Fibroblast of the aortic adventitia (primary cell): ENCODE data around the gene HSPB8. TPM values are rescaled to one million over a fixed set of nuclear protein-coding genes. Genes with fewer than 3 reads are reported as not detected.

Source experiments
- DNase-seq: peaks from one replicate; pipeline ENCODE4 v3.0.0-alpha.2; 2010; ENCODE audit warnings: low read depth
- H3K4me3 ChIP-seq: 2 replicates; pipeline ENCODE4 v1.5.1; 2011; ENCODE audit warnings: low read depth, mild to moderate bottlenecking, control low read depth, low read length, moderate library complexity
- total RNA-seq: library from RNA; depleted of rRNA; stranded (reverse); fragments of >200 nt; gene quantifications from 2 replicates; pipeline ENCODE4 v1.2.3, GENCODE V29; 2012; ENCODE audit warnings: low replicate concordance
- TF ChIP-seq, protein P1 (sequence below): IDR thresholded peaks from 2 replicates; pipeline ENCODE4 v1.5.1; 2011; ENCODE audit warnings: mild to moderate bottlenecking, low read length, control low read depth, inconsistent platforms; ENCODE audit not compliant: insufficient read depth

Gene HSPB8
- total RNA-seq, 1 donor: 7.7 TPM

DNA sequence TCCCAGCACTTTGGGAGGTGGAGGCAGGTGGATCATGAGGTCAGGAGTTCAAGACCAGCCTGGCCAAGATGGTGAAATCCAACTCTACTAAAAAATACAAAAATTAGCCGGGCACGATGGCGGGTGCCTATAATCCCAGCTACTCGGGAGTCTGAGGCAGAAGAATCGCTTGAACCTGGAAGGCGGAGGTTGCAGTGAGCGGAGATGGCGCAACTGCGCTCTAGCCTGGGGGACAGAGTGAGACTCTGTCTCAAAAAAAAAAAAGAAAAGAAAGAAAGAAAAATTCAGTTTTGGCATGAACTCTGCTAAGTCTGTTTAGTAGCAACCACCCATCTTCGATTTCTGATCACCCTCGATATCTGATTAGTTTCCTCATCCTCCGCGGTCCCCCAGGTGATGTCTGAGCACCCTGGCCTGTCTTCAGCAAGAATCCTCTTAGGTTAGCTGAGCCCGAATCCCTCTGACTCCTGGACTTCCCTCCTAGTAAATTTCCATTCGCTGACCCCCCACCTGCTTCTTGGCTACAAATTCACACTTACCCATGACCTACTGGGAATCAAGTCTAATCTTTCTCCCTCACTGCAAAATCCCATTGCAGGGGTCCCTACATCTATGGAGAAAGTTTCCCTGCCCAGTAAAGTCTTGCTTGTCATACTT is 879 bp upstream of the HSPB8 start:
- TF ChIP-seq, protein P1, sequence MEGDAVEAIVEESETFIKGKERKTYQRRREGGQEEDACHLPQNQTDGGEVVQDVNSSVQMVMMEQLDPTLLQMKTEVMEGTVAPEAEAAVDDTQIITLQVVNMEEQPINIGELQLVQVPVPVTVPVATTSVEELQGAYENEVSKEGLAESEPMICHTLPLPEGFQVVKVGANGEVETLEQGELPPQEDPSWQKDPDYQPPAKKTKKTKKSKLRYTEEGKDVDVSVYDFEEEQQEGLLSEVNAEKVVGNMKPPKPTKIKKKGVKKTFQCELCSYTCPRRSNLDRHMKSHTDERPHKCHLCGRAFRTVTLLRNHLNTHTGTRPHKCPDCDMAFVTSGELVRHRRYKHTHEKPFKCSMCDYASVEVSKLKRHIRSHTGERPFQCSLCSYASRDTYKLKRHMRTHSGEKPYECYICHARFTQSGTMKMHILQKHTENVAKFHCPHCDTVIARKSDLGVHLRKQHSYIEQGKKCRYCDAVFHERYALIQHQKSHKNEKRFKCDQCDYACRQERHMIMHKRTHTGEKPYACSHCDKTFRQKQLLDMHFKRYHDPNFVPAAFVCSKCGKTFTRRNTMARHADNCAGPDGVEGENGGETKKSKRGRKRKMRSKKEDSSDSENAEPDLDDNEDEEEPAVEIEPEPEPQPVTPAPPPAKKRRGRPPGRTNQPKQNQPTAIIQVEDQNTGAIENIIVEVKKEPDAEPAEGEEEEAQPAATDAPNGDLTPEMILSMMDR: no peak
- no peak for DNase-seq

DNA sequence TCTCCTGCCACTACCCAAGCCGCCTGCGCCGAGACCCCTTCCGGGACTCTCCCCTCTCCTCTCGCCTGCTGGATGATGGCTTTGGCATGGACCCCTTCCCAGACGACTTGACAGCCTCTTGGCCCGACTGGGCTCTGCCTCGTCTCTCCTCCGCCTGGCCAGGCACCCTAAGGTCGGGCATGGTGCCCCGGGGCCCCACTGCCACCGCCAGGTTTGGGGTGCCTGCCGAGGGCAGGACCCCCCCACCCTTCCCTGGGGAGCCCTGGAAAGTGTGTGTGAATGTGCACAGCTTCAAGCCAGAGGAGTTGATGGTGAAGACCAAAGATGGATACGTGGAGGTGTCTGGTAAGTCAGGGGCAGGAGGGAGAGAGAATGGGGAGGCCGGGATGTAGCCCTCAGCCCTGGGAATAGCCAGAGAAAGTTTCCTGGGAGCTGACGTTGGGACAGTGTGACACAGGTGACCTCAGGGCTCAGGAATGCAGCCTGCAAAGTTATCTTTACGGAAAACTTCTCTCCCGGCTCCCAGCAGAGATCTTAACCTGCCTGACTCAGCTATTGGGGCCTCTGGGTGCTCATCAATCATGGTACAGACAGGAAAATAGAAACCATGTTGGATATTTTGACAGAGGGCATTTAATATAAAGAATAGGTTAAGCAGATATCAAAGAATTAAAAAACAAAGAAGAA is 747 bp downstream of the HSPB8 start:
- TF ChIP-seq, protein P1: no peak
- H3K4me3 ChIP-seq: peak overlapping the region; percentile 78
- peak; percentile 68 for DNase-seq

More for the DNA sequence above, 879 bp upstream of the HSPB8 start:
- H3K4me3 ChIP-seq: no peak overlapping the region

GRCh38 chr12:119180380-119181040 is 1.8 kb downstream of the HSPB8 start:
- TF ChIP-seq, protein P1: no peak
- DNase-seq: peak; percentile 74
- H3K4me3 ChIP-seq: peak overlapping the region; percentile 78

- DNase-seq: no peak
- peak overlapping the region; percentile 78 for H3K4me3 ChIP-seq
- TF ChIP-seq, protein P1: no peak
Observed at GRCh38 chr12:119181202-119181601, 2.5 kb downstream of the HSPB8 start.

- H3K4me3 ChIP-seq: peak overlapping the region; percentile 17
- DNase-seq: no peak
- TF ChIP-seq, protein P1: no peak
Observed at GRCh38 chr12:119181944-119182343, 3.2 kb downstream of the HSPB8 start.

- H3K4me3 ChIP-seq: no peak overlapping the region
- TF ChIP-seq, protein P1: no peak
- DNase-seq: peak; percentile 82
Observed at GRCh38 chr12:119182701-119183493, 4.2 kb downstream of the HSPB8 start.
